T-cell (primary cell): ENCODE data around the gene SHISA2. TPM values are rescaled to one million over a fixed set of nuclear protein-coding genes. Genes with fewer than 3 reads are reported as not detected.

ENCODE experiments used
- ATAC-seq, 4 experiments: fragments of 200-7000 bp in 3 of 4; fragments of 150-1000 bp in 1 of 4; cut with Tn5 transposase; replicated peaks in 1 of 4; 1 replicate in 3 of 4; 2 replicates in 1 of 4; pipeline ENCODE4 v1.10.0; 2021; ENCODE audit warnings: moderate library complexity in 3 of 4, mild to moderate bottlenecking in 2 of 4, moderate number of reproducible peaks in 1 of 4
- CTCF ChIA-PET, 2 donors: fragments of 300-600 bp; sonication (Branson Sonifier 250); formaldehyde crosslinking; loops; one replicate each; lab custom pipeline; 2022; ENCODE audit warnings: antibody characterized with exemption in 2 of 2; lab: Charles Lee
- POLR2A ChIA-PET, 2 donors: fragments of 300-600 bp; sonication (Branson Sonifier 250); formaldehyde crosslinking; loops; one replicate each; lab custom pipeline; 2022; ENCODE audit warnings: antibody characterized with exemption in 2 of 2; lab: Charles Lee
- DNase-seq, 35 experiments: peaks; one replicate each; pipeline versions ENCODE4 v3.0.0 to v3.0.0-alpha.2; 2013 to 2023
- H3K27ac ChIP-seq: one replicate; pipeline ENCODE4 v1.5.1; 2013; ENCODE audit warnings: low read length
- H3K27me3 ChIP-seq, 2 experiments: replicated peaks in 1 of 2; 1 replicate in 1 of 2; 2 replicates in 1 of 2; pipeline versions ENCODE4 v1.6.1 to v1.7.0; 2013; ENCODE audit warnings: low read length in 1 of 2, mixed read lengths in 1 of 2; ENCODE audit not compliant: control insufficient read depth in 2 of 2, insufficient read depth in 2 of 2; ENCODE audit errors: extremely low read depth in 1 of 2
- H3K36me3 ChIP-seq, 2 donors: 1 replicate in 1 of 2; 2 replicates in 1 of 2; pipeline versions ENCODE4 v1.6.1 to v1.7.0; 2013; ENCODE audit warnings: low read length in 1 of 2; ENCODE audit not compliant: control insufficient read depth in 2 of 2, insufficient read depth in 1 of 2; ENCODE audit errors: extremely low read depth in 1 of 2
- H3K4me1 ChIP-seq, 2 experiments: 1 replicate in 1 of 2; 2 replicates in 1 of 2; pipeline versions ENCODE4 v1.6.1 to v1.7.0; 2013; ENCODE audit warnings: low read length in 2 of 2, mixed read lengths in 1 of 2; ENCODE audit not compliant: insufficient read depth in 2 of 2, control insufficient read depth in 1 of 2; ENCODE audit errors: extremely low read depth in 1 of 2
- H3K4me3 ChIP-seq, 2 donors: 1 replicate in 1 of 2; 2 replicates in 1 of 2; pipeline versions ENCODE4 v1.5.1 to v1.7.0; 2013; ENCODE audit warnings: mild to moderate bottlenecking in 2 of 2, low read length in 1 of 2, moderate library complexity in 1 of 2; ENCODE audit not compliant: control insufficient read depth in 1 of 2; ENCODE audit errors: extremely low read depth in 1 of 2
- H3K9me3 ChIP-seq: 2 replicates; pipeline ENCODE4 v1.7.0; 2013
- H3K27ac Mint-ChIP-seq, 2 donors: one replicate each; pipeline ENCODE4 v1.8.0; 2020 to 2021; ENCODE audit warnings: mild to moderate bottlenecking in 2 of 2, mixed read lengths in 2 of 2
- H3K27me3 Mint-ChIP-seq, 2 donors: one replicate each; pipeline ENCODE4 v1.8.0; 2021 to 2022; ENCODE audit warnings: mixed read lengths in 2 of 2
- H3K36me3 Mint-ChIP-seq: one replicate; pipeline ENCODE4 v1.8.0; 2021; ENCODE audit warnings: mixed read lengths
- H3K4me1 Mint-ChIP-seq, 3 donors: one replicate each; pipeline ENCODE4 v1.8.0; 2020 to 2022; ENCODE audit warnings: mixed read lengths in 3 of 3, mild to moderate bottlenecking in 1 of 3
- H3K4me3 Mint-ChIP-seq, 3 donors: one replicate each; pipeline ENCODE4 v1.8.0; 2020 to 2022; ENCODE audit warnings: mild to moderate bottlenecking in 3 of 3, mixed read lengths in 3 of 3, moderate library complexity in 3 of 3
- H3K9me3 Mint-ChIP-seq, 3 donors: one replicate each; pipeline ENCODE4 v1.8.0; 2020 to 2022; ENCODE audit warnings: mixed read lengths in 3 of 3
- WGBS: methylation state at CpG from one replicate; pipeline ENCODE4 v1.1.5; 2013; ENCODE audit warnings: missing lambda C conversion rate; ENCODE audit not compliant: insufficient coverage; 5-methylcytosine and 5-hydroxymethylcytosine counted together
- total RNA-seq, 35 experiments: library from RNA in 6 of 35; stranded (reverse) in 6 of 35; fragments of 120-200 nt in 1 of 35; gene quantifications; one replicate each; pipeline versions ENCODE4 v1.2.1 to v1.2.4 and lab custom pipeline; 2013 to 2026

SHISA2 gene
- total RNA-seq, 5 donors from 2014 or later (not counting 1 experiment from before 2014, with no cell fraction given): 0.18 to 2.0 (median 0.47) TPM

GRCh38 chr13:26025196-26025595, 26.6 kb downstream of the SHISA2 start:
- WGBS: 85% methylated on average over 11 of the region's 12 CpGs
- no peak overlapping the region for H3K4me3 Mint-ChIP-seq

GRCh38 chr13:26024558-26024957, 27.3 kb downstream of the SHISA2 start:
- Mint-ChIP-seq H3K27me3 (peaks cover 0 to 3% of the 10 kb centered on the region in 2 donors), H3K4me1 (no peaks in the 10 kb centered on the region), H3K27ac (no peak overlapping the region), H3K4me3 (no peak overlapping the region), H3K36me3 (peaks cover 16% of the 10 kb centered on the region), H3K9me3 (peaks cover 0 to 3% (median 0%) of the 10 kb centered on the region in 3 donors)
- ATAC-seq: no peak
- ChIA-PET CTCF (interaction anchor here in 1 of 2 donors (0.7 kb wide), 1 partner anchor 1689 kb away, joined by 11 read pairs; no protein-coding TSS in a partner anchor), POLR2A (interaction anchor here in 1 of 2 donors (0.7 kb wide), 1 partner anchor 315 kb away, joined by 16 read pairs; no protein-coding TSS in a partner anchor)
- 94% methylated on average over 5 of the region's 9 CpGs for WGBS
- Histone ChIP-seq H3K4me1 (no peaks in the 10 kb centered on the region), H3K4me3 (no peak overlapping the region), H3K36me3 (peaks cover 0 to 3% of the 10 kb centered on the region in 2 donors), H3K27ac (no peak overlapping the region), H3K27me3 (peaks cover 0 to 6% of the 10 kb centered on the region in 2 experiments), H3K9me3 (no peaks in the 10 kb centered on the region)
- DNase-seq: no peak

More at GRCh38 chr13:26025196-26025595, 26.6 kb downstream of the SHISA2 start:
- H3K27ac Mint-ChIP-seq: no peak overlapping the region
- peaks cover 0 to 3% of the 10 kb centered on the region in 2 donors for H3K36me3 ChIP-seq
- CTCF ChIA-PET: interaction anchor here in 1 of 2 donors (0.7 kb wide), 1 partner anchor 1688 kb away, joined by 11 read pairs; no protein-coding TSS in a partner anchor
- H3K27ac ChIP-seq: no peak overlapping the region
- peaks cover 10% of the 10 kb centered on the region for H3K36me3 Mint-ChIP-seq
- no peak overlapping the region for H3K4me3 ChIP-seq
- H3K27me3 ChIP-seq: peaks cover 0 to 6% of the 10 kb centered on the region in 2 experiments
- H3K4me1 ChIP-seq: no peaks in the 10 kb centered on the region
- ATAC-seq: no peak
- POLR2A ChIA-PET: no interaction called here
- peaks cover 0 to 3% of the 10 kb centered on the region in 2 donors for H3K27me3 Mint-ChIP-seq
- peaks cover 0 to 3% (median 0%) of the 10 kb centered on the region in 3 donors for H3K9me3 Mint-ChIP-seq
- H3K9me3 ChIP-seq: no peaks in the 10 kb centered on the region
- no peaks in the 10 kb centered on the region for H3K4me1 Mint-ChIP-seq
- no peak for DNase-seq

DNA sequence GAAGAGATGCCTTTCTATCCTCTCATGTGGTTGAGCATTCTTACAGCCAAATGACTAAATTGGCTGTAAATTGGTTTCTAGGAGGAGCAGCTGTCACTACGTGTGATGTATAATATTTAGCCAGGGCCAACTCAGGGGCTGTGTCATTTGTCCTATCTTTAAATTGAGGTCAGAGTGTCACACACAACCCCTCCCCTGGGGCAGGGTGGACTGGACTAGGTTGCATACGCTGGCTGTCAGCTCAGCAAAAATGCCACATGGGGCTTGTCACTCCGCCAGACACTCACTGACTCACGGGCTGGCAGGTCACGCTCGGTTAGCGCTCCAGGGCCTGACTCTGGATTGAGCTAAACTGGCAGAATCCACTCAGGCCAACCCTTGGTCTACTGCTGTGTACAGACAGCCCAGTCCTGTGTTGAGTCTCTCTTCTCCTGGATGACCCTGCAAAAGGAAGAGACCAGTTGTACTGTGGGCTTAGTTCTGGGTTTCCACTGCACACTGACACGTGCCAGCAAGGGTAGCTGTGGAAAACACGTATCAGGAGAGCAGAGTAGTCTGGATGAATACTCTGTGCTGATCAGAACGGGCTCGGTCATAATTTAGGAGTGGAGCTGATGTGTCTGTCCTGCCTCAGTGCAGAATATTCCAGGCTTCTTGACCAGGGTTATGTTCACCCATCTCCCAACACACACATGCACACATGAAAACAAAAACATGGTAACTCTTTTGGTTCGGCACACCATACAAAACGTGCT, 29.1 kb downstream of the SHISA2 start:
- Mint-ChIP-seq H3K4me1 (peaks cover 5 to 8% (median 7%) of the 10 kb centered on the region in 3 donors), H3K36me3 (peaks cover 16% of the 10 kb centered on the region), H3K4me3 (no peak overlapping the region), H3K9me3 (peaks cover 0 to 3% (median 0%) of the 10 kb centered on the region in 3 donors), H3K27me3 (peaks cover 0 to 3% of the 10 kb centered on the region in 2 donors), H3K27ac (no peak overlapping the region)
- CTCF ChIA-PET: interaction anchor here in 1 of 2 donors (1.3 kb wide), 1 partner anchor 14 kb away, joined by 3 read pairs; no protein-coding TSS in a partner anchor
- POLR2A ChIA-PET: no interaction called here
- H3K9me3 ChIP-seq: no peaks in the 10 kb centered on the region
- 89% methylated on average over 8 of the region's 13 CpGs for WGBS
- H3K4me1 ChIP-seq: peaks cover 0 to 4% of the 10 kb centered on the region in 2 experiments
- no peak for ATAC-seq
- no peak overlapping the region for H3K27ac ChIP-seq
- peaks cover 0 to 3% of the 10 kb centered on the region in 2 donors for H3K36me3 ChIP-seq
- peaks cover 0 to 6% of the 10 kb centered on the region in 2 experiments for H3K27me3 ChIP-seq
- no peak for DNase-seq
- H3K4me3 ChIP-seq: no peak overlapping the region

DNA sequence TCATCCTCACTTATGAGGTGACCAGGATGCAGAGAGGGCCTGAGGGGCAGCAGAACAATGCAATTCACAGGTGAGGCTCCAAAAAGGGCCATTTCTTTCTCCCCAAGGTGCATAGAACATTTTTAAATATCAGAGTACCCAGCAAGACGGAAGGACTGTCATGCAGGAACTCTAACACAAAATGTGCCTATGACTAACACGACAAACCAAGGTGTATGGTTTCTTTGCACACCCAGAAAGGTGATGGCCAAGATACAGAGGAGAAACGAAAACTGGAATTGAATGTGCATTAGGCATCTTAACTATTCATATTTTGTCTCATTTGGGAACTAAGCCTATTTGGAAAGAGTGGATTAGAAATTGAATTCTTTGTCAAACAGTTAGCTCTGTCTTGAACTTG, 29.9 kb downstream of the SHISA2 start:
- H3K4me3 Mint-ChIP-seq: no peak overlapping the region
- Histone ChIP-seq H3K27me3 (peaks cover 0 to 6% of the 10 kb centered on the region in 2 experiments), H3K9me3 (no peaks in the 10 kb centered on the region), H3K36me3 (peaks cover 0 to 3% of the 10 kb centered on the region in 2 donors), H3K27ac (no peak overlapping the region), H3K4me1 (peaks cover 2 to 12% of the 10 kb centered on the region in 2 experiments), H3K4me3 (no peak overlapping the region)
- H3K27ac Mint-ChIP-seq: no peak overlapping the region
- ATAC-seq (no peak), DNase-seq (no peak)
- peaks cover 16% of the 10 kb centered on the region for H3K36me3 Mint-ChIP-seq
- WGBS: no CpG with 5 or more reads among the region's 3 CpGs
- ChIA-PET POLR2A (no interaction called here), CTCF (no interaction called here)
- H3K9me3 Mint-ChIP-seq: peaks cover 0 to 3% (median 0%) of the 10 kb centered on the region in 3 donors
- H3K27me3 Mint-ChIP-seq: peaks cover 0 to 3% of the 10 kb centered on the region in 2 donors
- H3K4me1 Mint-ChIP-seq: peaks cover 13 to 16% (median 14%) of the 10 kb centered on the region in 3 donors

DNA sequence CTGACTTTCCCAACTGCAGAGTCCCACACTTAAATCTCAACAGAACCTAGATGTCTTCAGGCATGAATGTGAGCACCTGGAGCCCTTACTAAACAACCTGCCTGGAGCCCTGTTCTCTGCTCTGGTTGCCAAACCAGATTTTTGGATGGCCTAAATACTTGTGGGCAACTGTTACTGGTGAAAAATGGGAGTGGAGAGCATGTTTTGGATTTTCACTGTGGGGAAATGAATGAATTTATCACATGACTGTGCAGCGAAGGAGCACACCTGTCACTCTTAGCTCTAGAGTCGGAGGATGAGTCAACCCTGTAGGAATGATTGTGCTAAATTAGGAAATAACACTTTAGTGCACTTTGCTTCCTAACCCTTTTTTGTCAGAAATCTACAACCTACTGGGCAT, 30.3 kb downstream of the SHISA2 start:
- ChIA-PET CTCF (no interaction called here), POLR2A (no interaction called here)
- Histone ChIP-seq H3K9me3 (no peaks in the 10 kb centered on the region), H3K27me3 (peaks cover 0 to 6% of the 10 kb centered on the region in 2 experiments), H3K4me1 (peaks cover 2 to 16% of the 10 kb centered on the region in 2 experiments), H3K4me3 (no peak overlapping the region), H3K36me3 (peaks cover 0 to 3% of the 10 kb centered on the region in 2 donors), H3K27ac (no peak overlapping the region)
- peaks cover 14 to 16% (median 16%) of the 10 kb centered on the region in 3 donors for H3K4me1 Mint-ChIP-seq
- no peak for ATAC-seq
- peaks cover 16% of the 10 kb centered on the region for H3K36me3 Mint-ChIP-seq
- H3K4me3 Mint-ChIP-seq: no peak overlapping the region
- no CpG with 5 or more reads among the region's 2 CpGs for WGBS
- H3K27ac Mint-ChIP-seq: no peak overlapping the region
- DNase-seq: no peak
- H3K9me3 Mint-ChIP-seq: peaks cover 0 to 3% (median 0%) of the 10 kb centered on the region in 3 donors
- peaks cover 0 to 3% of the 10 kb centered on the region in 2 donors for H3K27me3 Mint-ChIP-seq

DNA sequence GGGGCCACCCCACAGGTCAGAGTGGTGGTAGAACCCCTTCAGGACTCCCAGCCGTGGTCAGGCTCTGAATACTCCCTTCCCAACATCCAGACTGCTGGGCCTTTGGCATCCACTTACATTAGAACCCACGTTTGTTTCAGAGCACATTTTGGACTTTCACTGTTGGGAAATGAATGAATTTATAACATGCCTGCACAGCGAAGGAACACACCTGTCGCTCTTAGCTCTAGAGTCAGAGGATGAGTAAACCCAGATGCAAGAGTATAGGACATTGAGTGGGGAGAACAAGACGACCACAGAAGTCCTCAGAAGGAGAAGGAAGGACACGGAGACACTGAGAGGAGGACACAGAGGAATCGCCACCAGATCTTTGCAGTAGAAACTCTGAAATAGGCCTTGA, 30.9 kb downstream of the SHISA2 start:
- H3K4me1 Mint-ChIP-seq: peaks cover 14 to 16% (median 16%) of the 10 kb centered on the region in 3 donors
- peaks cover 2 to 19% of the 10 kb centered on the region in 2 experiments for H3K4me1 ChIP-seq
- H3K27me3 Mint-ChIP-seq: peaks cover 0 to 3% of the 10 kb centered on the region in 2 donors
- no peak for ATAC-seq
- no peak overlapping the region for H3K27ac Mint-ChIP-seq
- H3K27me3 ChIP-seq: peaks cover 0 to 3% of the 10 kb centered on the region in 2 experiments
- ChIA-PET CTCF (no interaction called here), POLR2A (no interaction called here)
- H3K36me3 Mint-ChIP-seq: peaks cover 16% of the 10 kb centered on the region
- H3K27ac ChIP-seq: no peak overlapping the region
- no peak overlapping the region for H3K4me3 Mint-ChIP-seq
- no peak overlapping the region for H3K4me3 ChIP-seq
- H3K9me3 Mint-ChIP-seq: peaks cover 0 to 3% (median 0%) of the 10 kb centered on the region in 3 donors
- DNase-seq: no peak
- no peaks in the 10 kb centered on the region for H3K9me3 ChIP-seq
- 91% methylated on average over 4 of the region's 7 CpGs for WGBS
- peaks cover 0 to 3% of the 10 kb centered on the region in 2 donors for H3K36me3 ChIP-seq
